Stimulated activated CD8-positive, alpha-beta memory T cell treated with anti-CD3 and anti-CD28 coated beads, Interleukin-15, amount 100 ng/mL, for 48 hours (primary cell): ENCODE data around the gene C1QBP.
"Not testable (repeated sequence)": the region's sequence is repeated elsewhere in the genome, so short reads cannot be mapped to it uniquely, and the experiment has no call there.

Experiments
- DNase-seq, 2 donors: peaks; one replicate each; pipeline ENCODE4 v3.0.0-alpha.2; 2020; ENCODE audit warnings: low read depth in 2 of 2

The C1QBP gene

GRCh38 chr17:5431949-5432556, 6.9 kb downstream of the C1QBP start:
- DNase-seq: no peak

GRCh38 chr17:5431234-5431633, 7.7 kb downstream of the C1QBP start:
- not testable (repeated sequence) for DNase-seq

GRCh38 chr17:5430413-5430999, 8.4 kb downstream of the C1QBP start:
- no peak for DNase-seq

- no peak for DNase-seq
These were observed 9.6 kb downstream of the C1QBP start for GRCh38 chr17:5429191-5429887.

- DNase-seq: no peak
These were observed 13.1 kb downstream of the C1QBP start for GRCh38 chr17:5425826-5426225.

- DNase-seq: no peak
These were observed 14.0 kb downstream of the C1QBP start for GRCh38 chr17:5424909-5425308.

- no peak for DNase-seq
These were observed 16.4 kb downstream of the C1QBP start for GRCh38 chr17:5422505-5422904.

- DNase-seq: peak; percentile 75 to 80
These were observed 18.8 kb downstream of the C1QBP start, which contains the start of gene RPAIN for GRCh38 chr17:5419959-5420653. Gene RPAIN, plus strand, starts transcription at chr17:5420182. Its CDS starts 29 bp downstream, at chr17:5420211.

- DNase-seq: peak; percentile 96 to 97
These were observed 19.5 kb downstream of the C1QBP start, which contains the start of gene NUP88 for GRCh38 chr17:5419356-5419958. Gene NUP88, minus strand, starts transcription at chr17:5419662. Its CDS starts 12 bp downstream, at chr17:5419650.

- DNase-seq: peak; percentile 45 to 52
These were observed 20.0 kb downstream of the C1QBP start for GRCh38 chr17:5418858-5419355.

GRCh38 chr17:5416901-5417300, 22.1 kb downstream of the C1QBP start:
- DNase-seq: no peak

- DNase-seq: no peak
These were observed 25.3 kb downstream of the C1QBP start for GRCh38 chr17:5413682-5414081.

- DNase-seq: no peak
These were observed 28.2 kb downstream of the C1QBP start for GRCh38 chr17:5410594-5411272.

- DNase-seq: no peak
These were observed 30.8 kb downstream of the C1QBP start for GRCh38 chr17:5408186-5408585.

GRCh38 chr17:5405400-5405799, 33.6 kb downstream of the C1QBP start:
- no peak for DNase-seq

GRCh38 chr17:5399767-5400166, 39.2 kb downstream of the C1QBP start:
- DNase-seq: no peak

- no peak for DNase-seq
These were observed 42.3 kb downstream of the C1QBP start for GRCh38 chr17:5396612-5397011.

- no peak for DNase-seq
These were observed 47.3 kb downstream of the C1QBP start for GRCh38 chr17:5391678-5392077.
